Fibroblast of skin of right quadriceps (primary cell): ENCODE results near the gene LRRC4C.
"Not testable (repeated sequence)": the region's sequence is repeated elsewhere in the genome, so short reads cannot be mapped to it uniquely, and the experiment has no call there.

Experiments
- DNase-seq: peaks from one replicate; pipeline ENCODE4 v3.0.0-alpha.2; 2013

LRRC4C gene

GRCh38 chr11:40203606-40204005 is 1255.8 kb downstream of the LRRC4C start:
- no peak for DNase-seq

GRCh38 chr11:40202589-40203270 is 1256.7 kb downstream of the LRRC4C start:
- no peak for DNase-seq

GRCh38 chr11:40192590-40192989 is 1266.9 kb downstream of the LRRC4C start:
- DNase-seq: not testable (repeated sequence)

- DNase-seq: no peak
Measured at GRCh38 chr11:40190294-40190693, 1269.2 kb downstream of the LRRC4C start.

- DNase-seq: no peak
Measured at GRCh38 chr11:40188848-40189247, 1270.6 kb downstream of the LRRC4C start.

GRCh38 chr11:40187295-40187694 is 1272.2 kb downstream of the LRRC4C start:
- DNase-seq: no peak

- DNase-seq: no peak
Measured at GRCh38 chr11:40186437-40187263, 1272.8 kb downstream of the LRRC4C start.

- no peak for DNase-seq
Measured at GRCh38 chr11:40185793-40186192, 1273.7 kb downstream of the LRRC4C start.

- DNase-seq: no peak
Measured at GRCh38 chr11:40183073-40184064, 1276.1 kb downstream of the LRRC4C start.

GRCh38 chr11:40179541-40179940 is 1279.9 kb downstream of the LRRC4C start:
- DNase-seq: no peak

GRCh38 chr11:40178470-40178869 is 1281.0 kb downstream of the LRRC4C start:
- no peak for DNase-seq

- no peak for DNase-seq
Measured at GRCh38 chr11:40175980-40176379, 1283.5 kb downstream of the LRRC4C start.

GRCh38 chr11:40170078-40170477 is 1289.4 kb downstream of the LRRC4C start:
- no peak for DNase-seq

GRCh38 chr11:40168414-40168813 is 1291.0 kb downstream of the LRRC4C start:
- no peak for DNase-seq

- not testable (repeated sequence) for DNase-seq
Measured at GRCh38 chr11:40167805-40168204, 1291.6 kb downstream of the LRRC4C start.

GRCh38 chr11:40166892-40167291 is 1292.6 kb downstream of the LRRC4C start:
- no peak for DNase-seq

GRCh38 chr11:40162901-40163883 is 1296.3 kb downstream of the LRRC4C start:
- DNase-seq: no peak

GRCh38 chr11:40161854-40162410 is 1297.5 kb downstream of the LRRC4C start:
- no peak for DNase-seq

- DNase-seq: no peak
Measured at GRCh38 chr11:40160418-40160817, 1299.0 kb downstream of the LRRC4C start.

GRCh38 chr11:40149721-40150120 is 1309.7 kb downstream of the LRRC4C start:
- peak; percentile 38 for DNase-seq

GRCh38 chr11:40140560-40140959 is 1318.9 kb downstream of the LRRC4C start:
- DNase-seq: peak; percentile 3
